Measurements from ENCODE around the gene PSTPIP1. TPM values are rescaled to one million over a fixed set of nuclear protein-coding genes. Genes with fewer than 3 reads are reported as not detected.

Gene PSTPIP1
- total and polyA plus RNA-seq, 4 donors, result 12.4 to 39.6 (median 20.6) TPM

- WGBS, 2 donors, result 68 to 78% methylated on average over 3 of the region's 3 CpGs
- Histone ChIP-seq H3K4me1 (ENCODE audit: control insufficient read depth in 5 of 5, insufficient read depth in 5 of 5, low read length in 5 of 5) (peaks cover 0 to 8% (median 0%) of the 10 kb centered on the region in 5 donors), H3K9me3 (ENCODE audit: control insufficient read depth in 4 of 4, insufficient read depth in 3 of 4, low read length in 3 of 4) (no peaks in the 10 kb centered on the region), H3K27me3 (ENCODE audit: control insufficient read depth in 3 of 3, insufficient read depth in 3 of 3, low read length in 2 of 3) (no peaks in the 10 kb centered on the region), H3K4me3 (no peak overlapping the region), H3K27ac (ENCODE audit: low read depth in 1 of 2, low read length in 1 of 2) (no peak overlapping the region), H3K9ac (ENCODE audit: insufficient read depth in 1 of 2, low read length in 2 of 2) (no peak overlapping the region), H3K36me3 (ENCODE audit: control insufficient read depth in 4 of 4, insufficient read depth in 4 of 4, low read length in 4 of 4) (no peaks in the 10 kb centered on the region)
- TF ChIP-seq, protein P1, sequence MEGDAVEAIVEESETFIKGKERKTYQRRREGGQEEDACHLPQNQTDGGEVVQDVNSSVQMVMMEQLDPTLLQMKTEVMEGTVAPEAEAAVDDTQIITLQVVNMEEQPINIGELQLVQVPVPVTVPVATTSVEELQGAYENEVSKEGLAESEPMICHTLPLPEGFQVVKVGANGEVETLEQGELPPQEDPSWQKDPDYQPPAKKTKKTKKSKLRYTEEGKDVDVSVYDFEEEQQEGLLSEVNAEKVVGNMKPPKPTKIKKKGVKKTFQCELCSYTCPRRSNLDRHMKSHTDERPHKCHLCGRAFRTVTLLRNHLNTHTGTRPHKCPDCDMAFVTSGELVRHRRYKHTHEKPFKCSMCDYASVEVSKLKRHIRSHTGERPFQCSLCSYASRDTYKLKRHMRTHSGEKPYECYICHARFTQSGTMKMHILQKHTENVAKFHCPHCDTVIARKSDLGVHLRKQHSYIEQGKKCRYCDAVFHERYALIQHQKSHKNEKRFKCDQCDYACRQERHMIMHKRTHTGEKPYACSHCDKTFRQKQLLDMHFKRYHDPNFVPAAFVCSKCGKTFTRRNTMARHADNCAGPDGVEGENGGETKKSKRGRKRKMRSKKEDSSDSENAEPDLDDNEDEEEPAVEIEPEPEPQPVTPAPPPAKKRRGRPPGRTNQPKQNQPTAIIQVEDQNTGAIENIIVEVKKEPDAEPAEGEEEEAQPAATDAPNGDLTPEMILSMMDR (IDR thresholded peaks at IDR 0.05; ENCODE audit: control extremely low read depth, extremely low read depth), result no peak
- DNase-seq (no peak), ATAC-seq (ENCODE audit: insufficient read depth, low FRiP score) (no peak)
These were observed 8.2 kb upstream of the PSTPIP1 start for GRCh38 chr15:76986743-76987142.

- TF ChIP-seq, protein P1 (IDR thresholded peaks at IDR 0.05; ENCODE audit: control extremely low read depth, extremely low read depth), result no peak
- no peak for ATAC-seq (ENCODE audit: insufficient read depth, low FRiP score)
- DNase-seq, result no peak
- peaks cover 0 to 8% (median 0%) of the 10 kb centered on the region in 5 donors for H3K4me1 ChIP-seq (ENCODE audit: control insufficient read depth in 5 of 5, insufficient read depth in 5 of 5, low read length in 5 of 5)
- H3K27ac ChIP-seq (ENCODE audit: low read depth in 1 of 2, low read length in 1 of 2), result no peak overlapping the region
- H3K9me3 ChIP-seq (ENCODE audit: control insufficient read depth in 4 of 4, insufficient read depth in 3 of 4, low read length in 3 of 4), result no peaks in the 10 kb centered on the region
- no peaks in the 10 kb centered on the region for H3K36me3 ChIP-seq (ENCODE audit: control insufficient read depth in 4 of 4, insufficient read depth in 4 of 4, low read length in 4 of 4)
- H3K27me3 ChIP-seq (ENCODE audit: control insufficient read depth in 3 of 3, insufficient read depth in 3 of 3, low read length in 2 of 3), result no peaks in the 10 kb centered on the region
- WGBS, 2 donors, result 94% methylated on average over 6 of the region's 6 CpGs
- H3K4me3 ChIP-seq, result no peak overlapping the region
- no peak overlapping the region for H3K9ac ChIP-seq (ENCODE audit: insufficient read depth in 1 of 2, low read length in 2 of 2)
These were observed 7.7 kb upstream of the PSTPIP1 start for GRCh38 chr15:76987276-76987675.

GRCh38 chr15:76987896-76988860, 6.7 kb upstream of the PSTPIP1 start:
- WGBS, 2 donors, result 45 to 65% methylated on average over 11 of the region's 11 CpGs
- Histone ChIP-seq H3K36me3 (ENCODE audit: control insufficient read depth in 4 of 4, insufficient read depth in 4 of 4, low read length in 4 of 4) (no peaks in the 10 kb centered on the region), H3K27me3 (ENCODE audit: control insufficient read depth in 3 of 3, insufficient read depth in 3 of 3, low read length in 2 of 3) (no peaks in the 10 kb centered on the region), H3K4me3 (no peak overlapping the region), H3K9ac (ENCODE audit: insufficient read depth in 1 of 2, low read length in 2 of 2) (no peak overlapping the region), H3K9me3 (ENCODE audit: control insufficient read depth in 4 of 4, insufficient read depth in 3 of 4, low read length in 3 of 4) (no peaks in the 10 kb centered on the region), H3K27ac (ENCODE audit: low read depth in 1 of 2, low read length in 1 of 2) (peak overlapping the region; percentile 0 to 65), H3K4me1 (ENCODE audit: control insufficient read depth in 5 of 5, insufficient read depth in 5 of 5, low read length in 5 of 5) (peaks cover 0 to 8% (median 0%) of the 10 kb centered on the region in 5 donors)
- TF ChIP-seq, protein P1 (IDR thresholded peaks at IDR 0.05; ENCODE audit: control extremely low read depth, extremely low read depth), result no peak
- DNase-seq, result no peak
- ATAC-seq (ENCODE audit: insufficient read depth, low FRiP score), result peak; percentile 53
